NCI-H2107 treated with DMSO at 0.1 percent for 48 hours (cell line): Measurements from ENCODE around the gene PRADC1.

ENCODE experiments used
- DNase-seq: peaks from one replicate; lab custom pipeline; 2025; ENCODE audit not compliant: unreplicated experiment; lab: John Stamatoyannopoulos, UW

Gene PRADC1

GRCh38 chr2:73238149-73238548 is 5.1 kb upstream of the PRADC1 start:
- no peak for DNase-seq

- DNase-seq: no peak
These were observed 4.1 kb upstream of the PRADC1 start for GRCh38 chr2:73237168-73237567.

GRCh38 chr2:73235315-73236028 is 2.4 kb upstream of the PRADC1 start:
- DNase-seq: no peak

GRCh38 chr2:73233932-73234832 is 1.1 kb upstream of the PRADC1 start, which contains the start of gene CCT7:
CCT7 (plus strand) TSS chr2:73234308; CDS start chr2:73234379, 71 bp downstream.
- DNase-seq: peak; percentile 91

GRCh38 chr2:73232403-73233153 is 461 bp downstream of the PRADC1 start:
- no peak for DNase-seq

GRCh38 chr2:73228631-73229030 is 4.4 kb downstream of the PRADC1 start:
- DNase-seq: no peak

- DNase-seq: no peak
These were observed 6.0 kb downstream of the PRADC1 start for GRCh38 chr2:73227086-73227485.

- no peak for DNase-seq
These were observed 7.3 kb downstream of the PRADC1 start for GRCh38 chr2:73225513-73226360.

GRCh38 chr2:73223821-73224220 is 9.2 kb downstream of the PRADC1 start:
- no peak for DNase-seq

GRCh38 chr2:73218298-73218697 is 14.7 kb downstream of the PRADC1 start:
- DNase-seq: no peak

- DNase-seq: no peak
These were observed 15.2 kb downstream of the PRADC1 start for GRCh38 chr2:73217826-73218225.

GRCh38 chr2:73217160-73217559 is 15.9 kb downstream of the PRADC1 start:
- DNase-seq: no peak

GRCh38 chr2:73215254-73215653 is 17.8 kb downstream of the PRADC1 start:
- no peak for DNase-seq

GRCh38 chr2:73214120-73215035 is 18.7 kb downstream of the PRADC1 start, which contains the start of gene SMYD5:
SMYD5 (plus strand) TSS chr2:73214245; CDS start chr2:73214267, 22 bp downstream.
- peak; percentile 27 for DNase-seq

GRCh38 chr2:73212448-73213176 is 20.4 kb downstream of the PRADC1 start:
- DNase-seq: peak; percentile 27

GRCh38 chr2:73212098-73212447 is 21.0 kb downstream of the PRADC1 start:
- DNase-seq: no peak

GRCh38 chr2:73210696-73211095 is 22.3 kb downstream of the PRADC1 start:
- no peak for DNase-seq

- no peak for DNase-seq
These were observed 23.0 kb downstream of the PRADC1 start for GRCh38 chr2:73210019-73210418.

- no peak for DNase-seq
These were observed 24.8 kb downstream of the PRADC1 start for GRCh38 chr2:73208258-73208657.
